ENCODE data around the gene MEGF10. TPM values are rescaled to one million over a fixed set of nuclear protein-coding genes. Genes with fewer than 3 reads are reported as not detected.

The MEGF10 gene
- total RNA-seq, 1 experiment from 2014 or later, result not detected

DNA sequence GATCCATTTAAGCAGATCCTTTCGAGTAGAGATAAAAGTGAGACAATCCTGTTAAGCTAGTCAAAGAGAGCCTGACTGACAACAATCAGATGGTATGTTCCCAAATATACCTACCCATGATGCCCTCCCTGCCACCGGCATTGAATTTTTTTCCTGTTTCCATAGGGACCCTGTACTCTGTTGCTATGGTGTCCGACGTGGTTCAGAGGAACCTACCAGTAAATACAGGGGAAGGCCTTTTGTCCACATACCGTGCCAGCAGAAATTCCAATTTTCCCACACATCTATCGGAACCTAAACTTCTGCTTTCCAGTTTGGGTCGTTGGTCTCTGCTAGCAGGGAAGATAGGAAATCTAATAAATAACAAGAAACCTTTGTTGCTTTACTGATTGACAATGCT is 64.7 kb downstream of the MEGF10 start:
- TF ChIP-seq EZH2 (IDR thresholded peaks at IDR 0.05; ENCODE audit: low read depth), result no peak
- TF ChIP-seq, protein P1, sequence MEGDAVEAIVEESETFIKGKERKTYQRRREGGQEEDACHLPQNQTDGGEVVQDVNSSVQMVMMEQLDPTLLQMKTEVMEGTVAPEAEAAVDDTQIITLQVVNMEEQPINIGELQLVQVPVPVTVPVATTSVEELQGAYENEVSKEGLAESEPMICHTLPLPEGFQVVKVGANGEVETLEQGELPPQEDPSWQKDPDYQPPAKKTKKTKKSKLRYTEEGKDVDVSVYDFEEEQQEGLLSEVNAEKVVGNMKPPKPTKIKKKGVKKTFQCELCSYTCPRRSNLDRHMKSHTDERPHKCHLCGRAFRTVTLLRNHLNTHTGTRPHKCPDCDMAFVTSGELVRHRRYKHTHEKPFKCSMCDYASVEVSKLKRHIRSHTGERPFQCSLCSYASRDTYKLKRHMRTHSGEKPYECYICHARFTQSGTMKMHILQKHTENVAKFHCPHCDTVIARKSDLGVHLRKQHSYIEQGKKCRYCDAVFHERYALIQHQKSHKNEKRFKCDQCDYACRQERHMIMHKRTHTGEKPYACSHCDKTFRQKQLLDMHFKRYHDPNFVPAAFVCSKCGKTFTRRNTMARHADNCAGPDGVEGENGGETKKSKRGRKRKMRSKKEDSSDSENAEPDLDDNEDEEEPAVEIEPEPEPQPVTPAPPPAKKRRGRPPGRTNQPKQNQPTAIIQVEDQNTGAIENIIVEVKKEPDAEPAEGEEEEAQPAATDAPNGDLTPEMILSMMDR (conservative IDR thresholded peaks at IDR 0.05), result no peak
- BruUV-seq (replicated peaks), result no TSS peak
- Histone ChIP-seq H4K20me1 (ENCODE audit: insufficient read depth) (no peaks in the 10 kb centered on the region), H3K4me3 (no peak overlapping the region), H3F3A (ENCODE audit: insufficient read depth, low read depth) (no peaks in the 10 kb centered on the region), H3K4me1 (replicated peaks; ENCODE audit: insufficient read depth) (no peaks in the 10 kb centered on the region), H3K9me2 (ENCODE audit: insufficient read depth) (no peaks in the 10 kb centered on the region), H2AFZ (no peak overlapping the region), H3K4me2 (no peak overlapping the region), H3K9me3 (ENCODE audit: insufficient read depth, low read depth) (no peaks in the 10 kb centered on the region), H3K27ac (no peak overlapping the region), H3K27me3 (ENCODE audit: insufficient read depth, low read depth) (no peaks in the 10 kb centered on the region), H3K36me3 (ENCODE audit: low read depth) (no peaks in the 10 kb centered on the region), H3K79me2 (ENCODE audit: low read depth) (no peaks in the 10 kb centered on the region)
- ChIA-PET POLR2A (ENCODE audit: unreplicated experiment) (no interaction called here), CTCF (no interaction called here)
- intact Hi-C loops (cut with micrococcal nuclease; ENCODE audit: unreplicated experiment), result no loop called here
- no peak for DNase-seq

DNA sequence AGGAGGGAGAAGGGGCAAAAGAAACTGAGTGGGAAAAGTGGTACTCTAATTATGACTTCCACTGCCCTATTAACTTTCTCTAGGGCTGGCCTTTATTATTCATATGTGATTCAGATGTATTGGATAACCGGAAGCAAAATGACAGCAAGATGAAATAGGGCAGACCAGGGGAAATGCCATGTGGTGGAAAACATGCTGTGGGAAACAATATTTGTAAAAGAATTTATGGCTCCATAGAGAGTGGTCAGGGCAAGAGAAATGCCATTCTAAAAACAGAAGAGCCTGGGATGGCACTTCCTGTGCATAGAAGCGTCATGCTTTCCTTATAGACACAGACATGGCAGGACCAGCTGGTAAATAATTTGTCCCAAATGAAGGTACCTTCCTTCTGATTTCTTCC is 67.7 kb downstream of the MEGF10 start:
- POLR2A ChIA-PET (ENCODE audit: unreplicated experiment), result no interaction called here
- no peak overlapping the region for H3K4me2 ChIP-seq
- no peaks in the 10 kb centered on the region for H3K36me3 ChIP-seq (ENCODE audit: low read depth)
- H3F3A ChIP-seq (ENCODE audit: insufficient read depth, low read depth), result no peaks in the 10 kb centered on the region
- H3K79me2 ChIP-seq (ENCODE audit: low read depth), result no peaks in the 10 kb centered on the region
- H3K27ac ChIP-seq, result no peak overlapping the region
- no peaks in the 10 kb centered on the region for H3K4me1 ChIP-seq (replicated peaks; ENCODE audit: insufficient read depth)
- H3K9me2 ChIP-seq (ENCODE audit: insufficient read depth), result no peaks in the 10 kb centered on the region
- intact Hi-C loops (cut with micrococcal nuclease; ENCODE audit: unreplicated experiment), result no loop called here
- H3K27me3 ChIP-seq (ENCODE audit: insufficient read depth, low read depth), result no peaks in the 10 kb centered on the region
- CTCF ChIA-PET, result no interaction called here
- no peak for DNase-seq
- H3K9me3 ChIP-seq (ENCODE audit: insufficient read depth, low read depth), result no peaks in the 10 kb centered on the region
- H4K20me1 ChIP-seq (ENCODE audit: insufficient read depth), result no peaks in the 10 kb centered on the region
- no peak for TF ChIP-seq EZH2 (IDR thresholded peaks at IDR 0.05; ENCODE audit: low read depth)
- TF ChIP-seq, protein P1 (conservative IDR thresholded peaks at IDR 0.05), result no peak
- BruUV-seq (replicated peaks), result no TSS peak
- no peak overlapping the region for H2AFZ ChIP-seq
- no peak overlapping the region for H3K4me3 ChIP-seq

DNA sequence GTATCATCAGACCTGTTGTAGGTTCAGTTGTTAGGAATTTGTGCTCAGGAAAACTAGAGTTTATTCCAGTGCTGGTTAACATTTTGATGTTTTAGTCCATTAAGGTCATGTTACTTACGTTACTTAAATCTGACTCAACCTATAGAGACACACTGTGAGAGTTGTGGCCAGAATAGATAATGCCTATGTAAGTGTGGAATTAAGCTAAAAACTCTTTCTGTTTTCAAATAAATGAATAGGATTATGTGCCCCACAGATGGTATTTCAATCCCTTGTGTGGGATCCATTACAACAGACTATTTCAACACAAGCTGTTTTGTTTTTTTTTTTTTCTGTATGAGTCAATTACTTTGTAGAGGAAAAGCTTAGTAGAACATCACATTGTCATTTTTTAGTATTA is 68.1 kb downstream of the MEGF10 start:
- H3K4me1 ChIP-seq (replicated peaks; ENCODE audit: insufficient read depth), result no peaks in the 10 kb centered on the region
- no peak overlapping the region for H3K4me3 ChIP-seq
- CTCF ChIA-PET, result interaction anchor here (0.5 kb wide), 1 partner anchor 35 kb away, joined by 4 read pairs; no protein-coding TSS in a partner anchor
- no peaks in the 10 kb centered on the region for H3K79me2 ChIP-seq (ENCODE audit: low read depth)
- DNase-seq, result no peak
- no peaks in the 10 kb centered on the region for H4K20me1 ChIP-seq (ENCODE audit: insufficient read depth)
- H3K9me3 ChIP-seq (ENCODE audit: insufficient read depth, low read depth), result no peaks in the 10 kb centered on the region
- no peaks in the 10 kb centered on the region for H3F3A ChIP-seq (ENCODE audit: insufficient read depth, low read depth)
- H3K27ac ChIP-seq, result no peak overlapping the region
- no TSS peak for BruUV-seq (replicated peaks)
- intact Hi-C loops (cut with micrococcal nuclease; ENCODE audit: unreplicated experiment), result no loop called here
- H3K36me3 ChIP-seq (ENCODE audit: low read depth), result no peaks in the 10 kb centered on the region
- no peak overlapping the region for H2AFZ ChIP-seq
- no peaks in the 10 kb centered on the region for H3K9me2 ChIP-seq (ENCODE audit: insufficient read depth)
- no peaks in the 10 kb centered on the region for H3K27me3 ChIP-seq (ENCODE audit: insufficient read depth, low read depth)
- H3K4me2 ChIP-seq, result no peak overlapping the region
- POLR2A ChIA-PET (ENCODE audit: unreplicated experiment), result no interaction called here
- TF ChIP-seq EZH2 (IDR thresholded peaks at IDR 0.05; ENCODE audit: low read depth), result no peak
- TF ChIP-seq, protein P1 (conservative IDR thresholded peaks at IDR 0.05), result no peak

All from PC-9 (cell line).